DOHH2 (cell line): ENCODE data around the gene ACSF3.

Source experiments
- H3F3A ChIP-seq: fragments of 200-600 bp; sonication (generic), shearing (Covaris generic); 2 replicates; pipeline ENCODE4 v1.6.0; 2016; ENCODE audit warnings: antibody characterized with exemption, mild to moderate bottlenecking; ENCODE audit not compliant: control insufficient read depth, insufficient read depth
- H3K27ac ChIP-seq: fragments of 200-600 bp; sonication (generic); 2 replicates; pipeline ENCODE4 v1.5.1; 2014; ENCODE audit warnings: low read depth, mild to moderate bottlenecking, low read length, moderate library complexity
- H3K27me3 ChIP-seq: fragments of 200-600 bp; sonication (generic); 2 replicates; pipeline ENCODE4 v1.6.1; 2014; ENCODE audit warnings: mild to moderate bottlenecking, low read length, mixed read lengths; ENCODE audit not compliant: control insufficient read depth
- H3K36me3 ChIP-seq: fragments of 200-600 bp; sonication (generic); 2 replicates; pipeline ENCODE4 v1.6.1; 2014; ENCODE audit warnings: mild to moderate bottlenecking, low read length, moderate library complexity, mixed read lengths; ENCODE audit not compliant: control insufficient read depth
- H3K4me1 ChIP-seq: fragments of 200-600 bp; sonication (generic); 2 replicates; pipeline ENCODE4 v1.6.1; 2014; ENCODE audit warnings: mild to moderate bottlenecking, low read length, mixed read lengths; ENCODE audit not compliant: control insufficient read depth
- H3K4me2 ChIP-seq: fragments of 200-600 bp; sonication (generic); 2 replicates; pipeline ENCODE4 v1.6.0; 2014; ENCODE audit warnings: mild to moderate bottlenecking, low read length, moderate library complexity
- H3K4me3 ChIP-seq: fragments of 200-600 bp; sonication (generic); 2 replicates; pipeline ENCODE4 v1.5.1; 2014; ENCODE audit warnings: mild to moderate bottlenecking, low read length, mixed read lengths
- H3K79me2 ChIP-seq: fragments of 200-600 bp; sonication (generic); 2 replicates; pipeline ENCODE4 v1.6.1; 2014; ENCODE audit warnings: mild to moderate bottlenecking, low read length, mixed read lengths; ENCODE audit not compliant: control insufficient read depth
- H3K9me2 ChIP-seq: fragments of 200-600 bp; sonication (generic); replicated peaks from 2 replicates; pipeline ENCODE4 v1.6.1; 2014; ENCODE audit warnings: mild to moderate bottlenecking, low read length, mixed read lengths; ENCODE audit not compliant: control insufficient read depth
- H3K9me3 ChIP-seq: fragments of 200-600 bp; sonication (generic); 2 replicates; pipeline ENCODE4 v1.6.1; 2014; ENCODE audit warnings: antibody characterized with exemption, low read length, mixed read lengths; ENCODE audit not compliant: control insufficient read depth, insufficient read depth
- H4K20me1 ChIP-seq: fragments of 200-600 bp; sonication (generic); 2 replicates; pipeline ENCODE4 v1.6.0; 2014; ENCODE audit warnings: low read depth, mild to moderate bottlenecking, antibody characterized with exemption, low read length, moderate library complexity; ENCODE audit not compliant: control insufficient read depth, insufficient read depth
- EZH2phosphoT487 ChIP-seq: fragments of 200-600 bp; sonication (generic); IDR thresholded peaks from 2 replicates; pipeline ENCODE4 v1.6.1; 2017; ENCODE audit warnings: borderline replicate concordance, mild to moderate bottlenecking, antibody characterized with exemption, low read length, moderate library complexity, mixed read lengths
- TF ChIP-seq, protein P1 (sequence below): fragments of 200-600 bp; sonication (generic); IDR thresholded peaks from one replicate; pipeline ENCODE4 v1.5.1; 2014; ENCODE audit warnings: antibody characterized with exemption, mild to moderate bottlenecking, low read depth, low read length; ENCODE audit not compliant: poor library complexity, severe bottlenecking

The ACSF3 gene

DNA sequence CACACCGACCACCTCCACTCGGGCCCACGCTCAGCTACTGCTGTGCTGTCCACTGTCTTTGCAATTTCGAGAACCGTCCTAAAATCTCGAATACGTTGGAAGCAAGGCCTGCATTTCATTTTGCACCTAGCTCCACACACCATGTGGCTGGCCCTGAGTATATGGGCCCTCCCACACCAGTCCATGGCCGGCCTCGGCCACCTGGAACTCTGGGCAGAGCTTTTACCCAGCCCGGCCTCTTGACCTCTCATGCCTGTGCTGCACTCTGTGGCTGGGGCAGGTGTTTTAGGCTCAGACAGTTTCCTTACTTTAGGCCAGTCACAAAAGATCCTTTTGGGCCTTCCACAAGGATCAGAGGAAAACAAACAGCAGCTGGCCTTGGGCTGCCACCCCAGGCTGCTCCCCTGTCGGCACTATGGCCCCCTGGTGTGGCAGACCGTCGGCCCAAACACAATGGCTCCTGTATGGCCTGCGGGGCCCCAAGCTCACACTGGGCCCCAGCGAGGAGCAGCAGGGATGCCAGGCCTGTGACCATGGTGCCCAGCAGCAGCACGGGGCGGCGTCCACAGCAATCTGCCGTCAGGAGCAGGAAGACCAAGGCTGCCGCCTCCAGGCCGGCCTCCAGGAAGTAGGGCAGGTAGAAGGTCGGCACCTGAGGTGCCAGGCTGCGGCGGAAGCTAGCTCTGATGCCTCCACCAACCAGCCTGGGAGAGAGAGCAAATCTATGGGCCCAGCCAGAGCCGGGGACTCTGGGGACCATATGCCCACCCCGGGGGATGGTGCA, 104.2 kb downstream of the ACSF3 start:
- Histone ChIP-seq H3K4me3 (no peak overlapping the region), H3K27me3 (no peaks in the 10 kb centered on the region), H4K20me1 (no peaks in the 10 kb centered on the region), H3K4me1 (no peaks in the 10 kb centered on the region), H3K79me2 (no peaks in the 10 kb centered on the region), H3K36me3 (no peaks in the 10 kb centered on the region), H3K9me2 (no peaks in the 10 kb centered on the region), H3K9me3 (no peaks in the 10 kb centered on the region), H3K27ac (no peak overlapping the region), H3K4me2 (no peak overlapping the region), H3F3A (no peaks in the 10 kb centered on the region)
- no peak for TF ChIP-seq EZH2phosphoT487
- TF ChIP-seq, protein P1, sequence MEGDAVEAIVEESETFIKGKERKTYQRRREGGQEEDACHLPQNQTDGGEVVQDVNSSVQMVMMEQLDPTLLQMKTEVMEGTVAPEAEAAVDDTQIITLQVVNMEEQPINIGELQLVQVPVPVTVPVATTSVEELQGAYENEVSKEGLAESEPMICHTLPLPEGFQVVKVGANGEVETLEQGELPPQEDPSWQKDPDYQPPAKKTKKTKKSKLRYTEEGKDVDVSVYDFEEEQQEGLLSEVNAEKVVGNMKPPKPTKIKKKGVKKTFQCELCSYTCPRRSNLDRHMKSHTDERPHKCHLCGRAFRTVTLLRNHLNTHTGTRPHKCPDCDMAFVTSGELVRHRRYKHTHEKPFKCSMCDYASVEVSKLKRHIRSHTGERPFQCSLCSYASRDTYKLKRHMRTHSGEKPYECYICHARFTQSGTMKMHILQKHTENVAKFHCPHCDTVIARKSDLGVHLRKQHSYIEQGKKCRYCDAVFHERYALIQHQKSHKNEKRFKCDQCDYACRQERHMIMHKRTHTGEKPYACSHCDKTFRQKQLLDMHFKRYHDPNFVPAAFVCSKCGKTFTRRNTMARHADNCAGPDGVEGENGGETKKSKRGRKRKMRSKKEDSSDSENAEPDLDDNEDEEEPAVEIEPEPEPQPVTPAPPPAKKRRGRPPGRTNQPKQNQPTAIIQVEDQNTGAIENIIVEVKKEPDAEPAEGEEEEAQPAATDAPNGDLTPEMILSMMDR: no peak

DNA sequence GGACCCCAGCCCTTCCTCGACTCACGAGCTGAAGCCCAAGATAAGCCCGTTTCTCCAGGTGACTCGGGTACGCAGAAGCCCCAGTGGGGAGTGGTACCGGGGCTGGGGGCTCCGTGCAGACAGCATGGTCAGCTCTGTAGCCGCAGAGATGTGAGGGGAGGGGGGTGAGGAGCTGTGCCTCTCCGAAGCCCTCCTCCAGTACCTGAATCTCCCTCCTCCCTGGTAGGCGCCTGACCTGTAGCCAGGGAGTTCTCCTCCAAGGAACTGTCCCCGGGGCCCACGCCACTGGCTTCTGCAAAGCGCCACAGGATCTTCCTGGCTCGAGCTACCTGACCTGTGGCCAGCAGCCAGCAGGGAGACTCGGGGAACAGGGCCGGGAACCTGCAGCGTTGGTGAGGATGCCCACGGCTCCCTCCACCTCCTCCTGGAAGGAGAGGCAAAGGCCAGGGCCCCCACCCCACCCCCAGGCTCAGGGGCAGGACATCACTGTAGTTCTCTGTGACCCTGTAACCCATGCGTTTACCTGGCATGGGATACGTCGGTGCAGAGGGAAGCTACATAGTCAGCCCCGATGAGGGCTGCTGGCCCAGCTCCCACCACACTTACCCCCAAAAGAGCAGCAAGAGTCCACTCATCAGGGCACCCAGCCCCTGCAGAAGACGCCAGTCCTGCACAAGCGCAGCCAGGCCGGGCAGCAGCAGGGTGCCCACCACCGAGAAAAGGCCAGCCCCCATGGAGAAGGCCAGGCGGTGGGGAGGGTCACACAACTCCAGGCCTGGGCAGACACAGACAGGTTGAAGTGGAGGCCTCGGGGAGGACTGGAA, 105.0 kb downstream of the ACSF3 start:
- Histone ChIP-seq H3K36me3 (no peaks in the 10 kb centered on the region), H3K9me2 (no peaks in the 10 kb centered on the region), H3K79me2 (no peaks in the 10 kb centered on the region), H3K9me3 (no peaks in the 10 kb centered on the region), H4K20me1 (no peaks in the 10 kb centered on the region), H3F3A (no peaks in the 10 kb centered on the region), H3K27ac (no peak overlapping the region), H3K4me2 (no peak overlapping the region), H3K4me1 (no peaks in the 10 kb centered on the region), H3K4me3 (no peak overlapping the region), H3K27me3 (no peaks in the 10 kb centered on the region)
- no peak for TF ChIP-seq EZH2phosphoT487
- TF ChIP-seq, protein P1: no peak

DNA sequence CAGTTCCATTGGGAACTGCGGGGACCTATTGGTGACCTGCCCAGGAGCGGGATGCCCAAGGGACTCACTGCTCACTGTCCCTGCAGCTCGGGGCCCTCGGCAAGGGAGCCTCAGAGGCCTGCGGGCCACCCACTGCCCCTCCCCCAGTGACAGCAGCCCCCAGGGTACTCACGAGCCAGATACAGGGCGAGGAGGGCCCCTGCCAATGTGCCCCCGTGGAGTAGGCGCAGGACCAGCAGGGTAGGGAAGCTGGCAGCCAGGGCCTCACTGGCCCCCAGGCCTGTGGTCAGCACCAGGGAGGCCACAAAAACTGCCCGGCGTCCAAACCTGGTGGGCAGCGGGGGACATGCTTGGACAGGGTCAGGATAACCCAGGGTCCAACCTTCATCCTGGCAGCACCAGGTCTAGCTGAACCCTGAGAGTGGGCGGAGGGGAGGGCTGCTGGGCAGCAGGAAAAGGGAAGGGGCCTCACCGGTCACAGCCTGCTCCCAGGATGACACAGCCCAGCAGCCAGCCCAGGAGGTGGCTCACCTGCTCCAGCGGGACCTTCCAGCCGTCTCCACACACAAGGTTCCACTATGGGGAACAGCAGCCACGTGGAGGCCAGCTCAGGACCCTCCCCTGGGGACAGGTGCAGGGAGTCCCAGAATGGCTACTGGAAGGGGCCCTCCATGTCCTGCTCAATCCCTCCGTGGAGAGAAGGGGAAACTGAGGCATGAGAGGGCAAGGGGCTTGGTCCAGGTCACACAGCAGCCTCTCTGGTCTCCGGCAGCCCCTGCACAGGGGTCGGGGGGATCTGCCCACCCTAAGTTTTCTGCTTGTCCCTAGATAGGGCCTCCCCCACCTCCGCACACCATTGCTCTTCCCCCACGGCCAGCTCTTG, 105.8 kb downstream of the ACSF3 start:
- no peak for TF ChIP-seq EZH2phosphoT487
- TF ChIP-seq, protein P1: no peak
- no peaks in the 10 kb centered on the region for H3F3A ChIP-seq
- no peak overlapping the region for H3K4me3 ChIP-seq
- H3K4me1 ChIP-seq: no peaks in the 10 kb centered on the region
- no peak overlapping the region for H3K27ac ChIP-seq
- no peaks in the 10 kb centered on the region for H4K20me1 ChIP-seq
- no peaks in the 10 kb centered on the region for H3K9me2 ChIP-seq
- no peak overlapping the region for H3K4me2 ChIP-seq
- no peaks in the 10 kb centered on the region for H3K36me3 ChIP-seq
- H3K79me2 ChIP-seq: no peaks in the 10 kb centered on the region
- H3K9me3 ChIP-seq: no peaks in the 10 kb centered on the region
- no peaks in the 10 kb centered on the region for H3K27me3 ChIP-seq
